IPS-15b (cell line): ENCODE results near the gene RNF40.
"Not testable (repeated sequence)": the region's sequence is repeated elsewhere in the genome, so short reads cannot be mapped to it uniquely, and the experiment has no call there.

Experiments
- H3K27me3 ChIP-seq: one replicate; pipeline ENCODE4 v1.6.1; 2013; ENCODE audit warnings: low read length; ENCODE audit not compliant: control insufficient read depth, insufficient read depth
- H3K36me3 ChIP-seq: one replicate; pipeline ENCODE4 v1.6.1; 2013; ENCODE audit warnings: low read length; ENCODE audit not compliant: control insufficient read depth, insufficient read depth
- H3K4me1 ChIP-seq: one replicate; pipeline ENCODE4 v1.6.1; 2013; ENCODE audit warnings: mild to moderate bottlenecking, low read length; ENCODE audit not compliant: control insufficient read depth, insufficient read depth
- H3K4me3 ChIP-seq: one replicate; pipeline ENCODE4 v1.5.1; 2013; ENCODE audit warnings: low read depth, low read length
- H3K9ac ChIP-seq: one replicate; pipeline ENCODE4 v1.6.1; 2013; ENCODE audit warnings: low read depth, mild to moderate bottlenecking, low read length
- H3K9me3 ChIP-seq: one replicate; pipeline ENCODE4 v1.6.1; 2013; ENCODE audit warnings: mild to moderate bottlenecking, low read length; ENCODE audit not compliant: control insufficient read depth, insufficient read depth

The RNF40 gene

GRCh38 chr16:30793508-30794069 lies 31.5 kb downstream of the RNF40 start:
- no peak overlapping the region for H3K9ac ChIP-seq
- no peak overlapping the region for H3K4me3 ChIP-seq
- H3K36me3 ChIP-seq, result no peaks in the 10 kb centered on the region
- peaks cover 2% of the 10 kb centered on the region for H3K27me3 ChIP-seq
- no peaks in the 10 kb centered on the region for H3K9me3 ChIP-seq
- no peaks in the 10 kb centered on the region for H3K4me1 ChIP-seq

- Histone ChIP-seq H3K9me3 (no peaks in the 10 kb centered on the region), H3K27me3 (peaks cover 2% of the 10 kb centered on the region), H3K9ac (no peak overlapping the region), H3K4me1 (no peaks in the 10 kb centered on the region), H3K4me3 (no peak overlapping the region), H3K36me3 (no peaks in the 10 kb centered on the region)
Measured at GRCh38 chr16:30794634-30795033, 32.5 kb downstream of the RNF40 start.

GRCh38 chr16:30797670-30798309 lies 35.7 kb downstream of the RNF40 start:
- Histone ChIP-seq H3K4me1 (no peaks in the 10 kb centered on the region), H3K9ac (no peak overlapping the region), H3K27me3 (peaks cover 10% of the 10 kb centered on the region), H3K4me3 (no peak overlapping the region), H3K9me3 (no peaks in the 10 kb centered on the region), H3K36me3 (no peaks in the 10 kb centered on the region)

- no peaks in the 10 kb centered on the region for H3K9me3 ChIP-seq
- peaks cover 39% of the 10 kb centered on the region for H3K27me3 ChIP-seq
- H3K4me1 ChIP-seq, result no peaks in the 10 kb centered on the region
- H3K36me3 ChIP-seq, result no peaks in the 10 kb centered on the region
- no peak overlapping the region for H3K9ac ChIP-seq
- no peak overlapping the region for H3K4me3 ChIP-seq
Measured at GRCh38 chr16:30802936-30803335, 40.8 kb downstream of the RNF40 start.

GRCh38 chr16:30805056-30805369 lies 42.9 kb downstream of the RNF40 start:
- peaks cover 43% of the 10 kb centered on the region for H3K27me3 ChIP-seq
- no peaks in the 10 kb centered on the region for H3K9me3 ChIP-seq
- H3K4me3 ChIP-seq, result peak overlapping the region; percentile 79
- no peaks in the 10 kb centered on the region for H3K36me3 ChIP-seq
- H3K4me1 ChIP-seq, result no peaks in the 10 kb centered on the region
- H3K9ac ChIP-seq, result no peak overlapping the region

- Histone ChIP-seq H3K4me3 (peak overlapping the region; percentile 79), H3K9me3 (no peaks in the 10 kb centered on the region), H3K36me3 (no peaks in the 10 kb centered on the region), H3K27me3 (peaks cover 43% of the 10 kb centered on the region), H3K9ac (peak overlapping the region; percentile 70), H3K4me1 (no peaks in the 10 kb centered on the region)
Measured at GRCh38 chr16:30805370-30806169, 43.4 kb downstream of the RNF40 start.

- H3K4me1 ChIP-seq, result no peaks in the 10 kb centered on the region
- no peak overlapping the region for H3K9ac ChIP-seq
- H3K4me3 ChIP-seq, result no peak overlapping the region
- H3K27me3 ChIP-seq, result peaks cover 40% of the 10 kb centered on the region
- no peaks in the 10 kb centered on the region for H3K9me3 ChIP-seq
- no peaks in the 10 kb centered on the region for H3K36me3 ChIP-seq
Measured at GRCh38 chr16:30808146-30808545, 46.0 kb downstream of the RNF40 start.

GRCh38 chr16:30808890-30809426 lies 46.8 kb downstream of the RNF40 start:
- not testable (repeated sequence) for H3K4me1 ChIP-seq, H3K9ac ChIP-seq, H3K4me3 ChIP-seq, H3K9me3 ChIP-seq, H3K36me3 ChIP-seq
- peaks cover 39% of the 10 kb centered on the region for H3K27me3 ChIP-seq

- H3K4me1 ChIP-seq, H3K9me3 ChIP-seq, H3K36me3 ChIP-seq, H3K4me3 ChIP-seq, H3K9ac ChIP-seq: not testable (repeated sequence)
- H3K27me3 ChIP-seq, result peaks cover 38% of the 10 kb centered on the region
Measured at GRCh38 chr16:30809675-30810074, 47.6 kb downstream of the RNF40 start.

- Histone ChIP-seq H3K27me3 (peaks cover 10% of the 10 kb centered on the region), H3K9ac (peak overlapping the region; percentile 65), H3K4me3 (peak overlapping the region; percentile 56), H3K36me3 (no peaks in the 10 kb centered on the region), H3K9me3 (no peaks in the 10 kb centered on the region), H3K4me1 (peaks cover 3% of the 10 kb centered on the region)
Measured at GRCh38 chr16:30813821-30814189, 51.7 kb downstream of the RNF40 start.

- no peaks in the 10 kb centered on the region for H3K36me3 ChIP-seq
- no peak overlapping the region for H3K4me3 ChIP-seq
- no peak overlapping the region for H3K9ac ChIP-seq
- H3K4me1 ChIP-seq, result peaks cover 3% of the 10 kb centered on the region
- H3K27me3 ChIP-seq, result peaks cover 6% of the 10 kb centered on the region
- no peaks in the 10 kb centered on the region for H3K9me3 ChIP-seq
Measured at GRCh38 chr16:30816769-30817168, 54.6 kb downstream of the RNF40 start.

- H3K9ac ChIP-seq, result no peak overlapping the region
Measured at GRCh38 chr16:30820952-30821421, 58.9 kb downstream of the RNF40 start.

More at GRCh38 chr16:30820952-30821421, 58.9 kb downstream of the RNF40 start:
- Histone ChIP-seq H3K4me3 (no peak overlapping the region), H3K9me3 (no peaks in the 10 kb centered on the region), H3K4me1 (no peaks in the 10 kb centered on the region), H3K27me3 (peaks cover 2% of the 10 kb centered on the region), H3K36me3 (no peaks in the 10 kb centered on the region)
